H9 (cell line): Measurements from ENCODE around the gene TCN2. TPM values are rescaled to one million over a fixed set of nuclear protein-coding genes. Genes with fewer than 3 reads are reported as not detected.

Source experiments
- DNase-seq: peaks from one replicate; pipeline ENCODE4 v3.0.0-alpha.2; 2017
- H2AFZ ChIP-seq: one replicate; pipeline ENCODE4 v1.6.1; 2013; ENCODE audit warnings: mild to moderate bottlenecking, low read length, control low read depth, moderate library complexity
- H2AK5ac ChIP-seq: 2 replicates; pipeline ENCODE4 v1.6.1; 2013; ENCODE audit warnings: low read length, control low read depth, mixed read lengths; ENCODE audit not compliant: insufficient read length
- H2BK120ac ChIP-seq: one replicate; pipeline ENCODE4 v1.6.1; 2013; ENCODE audit warnings: low read depth, mild to moderate bottlenecking, low read length, control low read depth, inconsistent platforms; ENCODE audit not compliant: poor library complexity, severe bottlenecking
- H2BK12ac ChIP-seq: 2 replicates; pipeline ENCODE4 v1.6.1; 2013; ENCODE audit warnings: low read length, control low read depth, mixed read lengths, low read depth; ENCODE audit not compliant: insufficient read length
- H2BK15ac ChIP-seq: 2 replicates; pipeline ENCODE4 v1.6.1; 2013; ENCODE audit warnings: low read depth, low read length, control low read depth
- H2BK20ac ChIP-seq: one replicate; pipeline ENCODE4 v1.6.1; 2013; ENCODE audit warnings: low read depth, mild to moderate bottlenecking, low read length, control low read depth, inconsistent platforms; ENCODE audit not compliant: poor library complexity, severe bottlenecking
- H2BK5ac ChIP-seq: 2 replicates; pipeline ENCODE4 v1.6.1; 2013; ENCODE audit warnings: low read length, control low read depth, mixed read lengths; ENCODE audit not compliant: insufficient read length
- H3K14ac ChIP-seq: 2 replicates; pipeline ENCODE4 v1.6.1; 2013; ENCODE audit warnings: low read length, control low read depth; ENCODE audit not compliant: insufficient read depth
- H3K18ac ChIP-seq: 2 replicates; pipeline ENCODE4 v1.6.1; 2013; ENCODE audit warnings: low read depth, mild to moderate bottlenecking, mixed read lengths, low read length, control low read depth; ENCODE audit not compliant: insufficient read length
- H3K23ac ChIP-seq: 2 replicates; pipeline ENCODE4 v1.6.1; 2013; ENCODE audit warnings: low read length, control low read depth, mixed read lengths, low read depth; ENCODE audit not compliant: insufficient read length
- H3K23me2 ChIP-seq: 2 replicates; pipeline ENCODE4 v1.6.1; 2013; ENCODE audit warnings: low read depth, mild to moderate bottlenecking, mixed read lengths, low read length, control low read depth; ENCODE audit not compliant: insufficient read length, poor library complexity, severe bottlenecking
- H3K27ac ChIP-seq: 2 replicates; pipeline ENCODE4 v1.5.1; 2013; ENCODE audit warnings: low read length, control low read depth, mixed read lengths, low read depth; ENCODE audit not compliant: insufficient read length
- H3K27me3 ChIP-seq: 2 replicates; pipeline ENCODE4 v1.6.1; 2013; ENCODE audit warnings: low read length, control low read depth, inconsistent platforms; ENCODE audit not compliant: insufficient read depth
- H3K4ac ChIP-seq: 2 replicates; pipeline ENCODE4 v1.6.1; 2013; ENCODE audit warnings: low read depth, mild to moderate bottlenecking, control low read depth, inconsistent platforms, low read length, moderate library complexity
- H3K4me1 ChIP-seq: 2 replicates; pipeline ENCODE4 v1.6.1; 2013; ENCODE audit warnings: low read length, control low read depth, inconsistent platforms; ENCODE audit not compliant: insufficient read depth
- H3K4me2 ChIP-seq: 2 replicates; pipeline ENCODE4 v1.6.1; 2013; ENCODE audit warnings: low read length, control low read depth, mixed read lengths; ENCODE audit not compliant: insufficient read length, insufficient read depth
- H3K56ac ChIP-seq: 2 replicates; pipeline ENCODE4 v1.6.1; 2013; ENCODE audit warnings: low read depth, mild to moderate bottlenecking, mixed read lengths, low read length, control low read depth; ENCODE audit not compliant: insufficient read length
- H3K79me1 ChIP-seq: 2 replicates; pipeline ENCODE4 v1.6.1; 2013; ENCODE audit warnings: low read depth, mild to moderate bottlenecking, moderate library complexity, low read length, control low read depth, inconsistent platforms; ENCODE audit not compliant: insufficient read depth, poor library complexity, severe bottlenecking
- H3K79me2 ChIP-seq: 2 replicates; pipeline ENCODE4 v1.6.1; 2013; ENCODE audit warnings: low read length, control low read depth, inconsistent platforms; ENCODE audit not compliant: insufficient read depth
- H3K9ac ChIP-seq: 2 replicates; pipeline ENCODE4 v1.6.1; 2013; ENCODE audit warnings: low read length, control low read depth, mixed read lengths; ENCODE audit not compliant: insufficient read length; ENCODE audit errors: extremely low read depth
- H3K9me3 ChIP-seq: one replicate; pipeline ENCODE4 v1.6.1; 2013; ENCODE audit warnings: low read depth, low read length, inconsistent platforms; ENCODE audit not compliant: control insufficient read depth
- H3T11ph ChIP-seq: one replicate; pipeline ENCODE4 v1.6.1; 2013; ENCODE audit warnings: mild to moderate bottlenecking, low read length, control low read depth, inconsistent platforms
- H4K20me1 ChIP-seq: one replicate; pipeline ENCODE4 v1.6.1; 2013; ENCODE audit not compliant: control insufficient read depth, insufficient read length, insufficient read depth
- H4K5ac ChIP-seq: 2 replicates; pipeline ENCODE4 v1.6.1; 2013; ENCODE audit warnings: low read depth, mild to moderate bottlenecking, mixed read lengths, low read length, control low read depth; ENCODE audit not compliant: insufficient read length
- H4K8ac ChIP-seq: replicated peaks from 2 replicates; pipeline ENCODE4 v1.6.1; 2013; ENCODE audit warnings: low read length, control low read depth, mixed read lengths, low read depth; ENCODE audit not compliant: insufficient read length
- H4K91ac ChIP-seq: 2 replicates; pipeline ENCODE4 v1.6.1; 2013; ENCODE audit warnings: low read depth, mild to moderate bottlenecking, moderate library complexity, mixed read lengths, low read length, control low read depth; ENCODE audit not compliant: insufficient read length
- H3K27ac Mint-ChIP-seq, 3 experiments: 2 replicates in 2 of 3; 3 replicates in 1 of 3; pipeline ENCODE4 v1.8.0; 2020 to 2021; ENCODE audit warnings: mixed read lengths in 3 of 3, mild to moderate bottlenecking in 1 of 3, moderate library complexity in 1 of 3
- H3K27me3 Mint-ChIP-seq: 2 replicates; pipeline ENCODE4 v1.8.0; 2021; ENCODE audit warnings: low read depth, mild to moderate bottlenecking, moderate library complexity, mixed read lengths
- H3K36me3 Mint-ChIP-seq, 3 experiments: 2 replicates in 2 of 3; 3 replicates in 1 of 3; pipeline ENCODE4 v1.8.0; 2020 to 2021; ENCODE audit warnings: low read depth in 3 of 3, mixed read lengths in 3 of 3; ENCODE audit not compliant: insufficient read depth in 1 of 3
- H3K4me1 Mint-ChIP-seq, 2 experiments: 2 replicates each; pipeline ENCODE4 v1.8.0; 2020; ENCODE audit warnings: mixed read lengths in 2 of 2
- H3K4me3 Mint-ChIP-seq, 2 experiments: 2 replicates in 1 of 2; 3 replicates in 1 of 2; pipeline ENCODE4 v1.8.0; 2020 to 2021; ENCODE audit warnings: mild to moderate bottlenecking in 2 of 2, mixed read lengths in 2 of 2, moderate library complexity in 1 of 2
- H3K9me3 Mint-ChIP-seq, 2 experiments: 2 replicates in 1 of 2; 3 replicates in 1 of 2; pipeline ENCODE4 v1.8.0; 2020; ENCODE audit warnings: mild to moderate bottlenecking in 2 of 2, mixed read lengths in 2 of 2, moderate library complexity in 1 of 2
- CTCF ChIP-seq: fragments of 200-600 bp; sonication (generic); conservative IDR thresholded peaks from 3 replicates; pipeline ENCODE4 v1.8.0; 2021; ENCODE audit warnings: antibody characterized with exemption, mild to moderate bottlenecking
- WGBS: extraction: QIAGEN DNeasy Blood & Tissue Kit; methylation state at CpG from one replicate; pipeline ENCODE4 v1.1.7; 2013; ENCODE audit warnings: missing lambda C conversion rate, low lambda C conversion rate, mixed read lengths; ENCODE audit not compliant: insufficient read length; ENCODE audit errors: extremely low coverage; 5-methylcytosine and 5-hydroxymethylcytosine counted together
- total RNA-seq: library from RNA; stranded (reverse); gene quantifications from 2 replicates; pipeline ENCODE4 v1.2.1, GENCODE V29; 2021

The TCN2 gene
- total RNA-seq, 1 experiment from 2014 or later = 42.2 TPM

DNA sequence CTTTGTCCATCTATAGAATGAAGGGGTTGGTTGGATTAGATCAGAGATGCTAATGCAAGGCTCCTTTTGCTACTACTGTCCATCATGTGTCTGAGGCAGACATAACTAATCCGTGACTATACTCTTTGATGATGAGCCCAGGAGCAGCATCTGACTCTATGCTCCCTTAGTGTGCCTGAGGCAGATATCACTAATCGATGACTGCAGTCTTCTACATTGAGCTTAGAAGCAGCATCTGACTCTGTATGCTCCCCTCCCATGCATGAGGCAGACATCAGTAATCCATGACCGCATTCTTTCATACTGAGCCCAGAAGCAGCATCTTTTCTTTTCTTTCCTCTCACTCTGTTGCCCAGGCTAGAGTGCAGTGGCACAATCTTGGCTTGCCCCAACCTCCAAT, 4.2 kb downstream of the TCN2 start:
- H3K4me2 ChIP-seq = no peak overlapping the region
- H2AK5ac ChIP-seq = no peak overlapping the region
- no peak overlapping the region for H3K9ac ChIP-seq
- H3K79me2 ChIP-seq = no peaks in the 10 kb centered on the region
- no peak overlapping the region; a peak in 1 of 5 replicates for H3K4me3 Mint-ChIP-seq
- no peak overlapping the region for H2BK12ac ChIP-seq
- no peak overlapping the region for H4K8ac ChIP-seq
- H2BK20ac ChIP-seq = no peak overlapping the region
- no peak overlapping the region for H3K56ac ChIP-seq
- H3K27me3 ChIP-seq = no peaks in the 10 kb centered on the region
- H4K20me1 ChIP-seq = no peaks in the 10 kb centered on the region
- 0 out of 2 replicates have a peak, but pooled peaks cover 6% of the 10 kb centered on the region for H3K4me1 ChIP-seq
- TF ChIP-seq CTCF = no peak
- H3K27ac ChIP-seq = no peak overlapping the region
- no peak overlapping the region for H2AFZ ChIP-seq
- no peak overlapping the region for H3K14ac ChIP-seq
- no peak overlapping the region for H3T11ph ChIP-seq
- H3K36me3 Mint-ChIP-seq = peaks cover 32 to 66% (median 56%) of the 10 kb centered on the region in 3 experiments; a peak in 6 of 7 replicates
- DNase-seq = no peak
- H4K91ac ChIP-seq = no peak overlapping the region
- H2BK5ac ChIP-seq = no peak overlapping the region
- no peak overlapping the region for H3K23ac ChIP-seq
- H2BK15ac ChIP-seq = no peak overlapping the region
- no peaks in the 10 kb centered on the region for H3K9me3 ChIP-seq
- H3K9me3 Mint-ChIP-seq = no peaks in the 10 kb centered on the region
- no peak overlapping the region for H2BK120ac ChIP-seq
- H4K5ac ChIP-seq = no peak overlapping the region
- no peak overlapping the region for H3K4ac ChIP-seq
- H3K18ac ChIP-seq = no peak overlapping the region
- H3K79me1 ChIP-seq = peaks cover 4% of the 10 kb centered on the region
- H3K4me1 Mint-ChIP-seq = peaks cover 28 to 29% of the 10 kb centered on the region in 2 experiments
- peaks cover 6% of the 10 kb centered on the region for H3K23me2 ChIP-seq
- H3K27me3 Mint-ChIP-seq = no peaks in the 10 kb centered on the region
- no CpG with 5 or more reads among the region's 3 CpGs for WGBS
- no peak overlapping the region for H3K27ac Mint-ChIP-seq
